HG02642 (cell line): ENCODE results near the gene DDX11.
"Not testable (repeated sequence)": the region's sequence is repeated elsewhere in the genome, so short reads cannot be mapped to it uniquely, and the experiment has no call there.

Experiments
- ATAC-seq: cut with Tn5 transposase; IDR thresholded peaks from one replicate; pipeline ENCODE4 v1.9.1; 2021; ENCODE audit warnings: mild to moderate bottlenecking; ENCODE audit not compliant: unreplicated experiment, poor library complexity

DDX11 gene

DNA sequence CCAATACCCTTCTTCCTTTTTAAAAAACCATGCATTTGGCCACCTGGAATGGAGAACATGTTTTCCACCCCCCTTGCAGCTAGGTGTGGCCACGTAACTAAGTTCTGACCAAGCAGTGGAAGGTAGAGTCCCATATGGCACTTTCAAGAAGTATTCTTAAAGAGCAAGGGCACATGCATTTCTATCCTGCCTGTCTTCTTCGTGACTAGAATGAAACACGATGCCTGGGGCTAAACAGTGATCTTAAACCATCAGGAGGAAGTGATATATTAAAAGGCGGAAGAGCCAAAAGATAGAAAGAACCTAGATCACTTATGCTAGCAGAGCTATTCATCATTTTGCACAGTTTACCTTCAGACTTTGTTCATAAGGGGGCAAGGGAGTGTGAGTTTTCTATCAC lies 16.0 kb upstream of the DDX11 start:
- no peak for ATAC-seq

DNA sequence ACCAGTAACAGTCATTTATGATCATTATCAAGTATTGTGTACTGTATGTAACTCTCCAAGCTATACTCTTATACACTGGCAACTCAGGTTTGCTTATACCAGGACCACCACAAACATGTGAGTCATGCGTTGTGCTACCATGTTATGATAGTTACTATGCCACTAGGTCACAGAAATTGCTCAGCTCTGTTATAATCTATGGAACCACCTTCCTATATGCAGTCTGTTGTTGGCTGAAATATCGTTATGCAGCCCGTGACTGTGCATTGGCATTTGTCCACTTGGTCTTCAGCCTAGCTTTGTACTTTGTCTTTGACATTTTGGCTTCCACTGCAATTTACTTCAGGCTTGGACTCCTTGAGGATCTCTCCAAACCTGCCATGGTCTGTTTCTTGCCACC lies 7.5 kb upstream of the DDX11 start:
- ATAC-seq = not testable (repeated sequence)

DNA sequence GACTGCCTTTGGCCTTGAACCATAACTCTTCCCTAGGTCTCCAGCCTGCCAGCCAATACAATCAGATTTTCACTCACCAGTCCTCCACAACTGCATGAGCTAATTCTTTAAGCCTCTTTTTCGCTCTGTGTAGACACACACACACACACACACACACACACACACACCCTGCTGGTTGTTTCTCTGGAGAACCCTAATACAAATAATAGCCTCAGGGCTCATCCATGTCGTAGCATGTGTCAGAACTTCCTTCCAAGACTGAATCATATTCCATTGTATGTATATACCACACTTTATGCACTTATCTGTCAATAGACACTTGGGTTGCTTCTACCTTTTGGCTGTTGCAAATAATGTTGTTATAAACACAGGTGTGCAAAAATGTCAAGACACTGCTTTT lies 6.0 kb upstream of the DDX11 start:
- ATAC-seq = not testable (repeated sequence)

DNA sequence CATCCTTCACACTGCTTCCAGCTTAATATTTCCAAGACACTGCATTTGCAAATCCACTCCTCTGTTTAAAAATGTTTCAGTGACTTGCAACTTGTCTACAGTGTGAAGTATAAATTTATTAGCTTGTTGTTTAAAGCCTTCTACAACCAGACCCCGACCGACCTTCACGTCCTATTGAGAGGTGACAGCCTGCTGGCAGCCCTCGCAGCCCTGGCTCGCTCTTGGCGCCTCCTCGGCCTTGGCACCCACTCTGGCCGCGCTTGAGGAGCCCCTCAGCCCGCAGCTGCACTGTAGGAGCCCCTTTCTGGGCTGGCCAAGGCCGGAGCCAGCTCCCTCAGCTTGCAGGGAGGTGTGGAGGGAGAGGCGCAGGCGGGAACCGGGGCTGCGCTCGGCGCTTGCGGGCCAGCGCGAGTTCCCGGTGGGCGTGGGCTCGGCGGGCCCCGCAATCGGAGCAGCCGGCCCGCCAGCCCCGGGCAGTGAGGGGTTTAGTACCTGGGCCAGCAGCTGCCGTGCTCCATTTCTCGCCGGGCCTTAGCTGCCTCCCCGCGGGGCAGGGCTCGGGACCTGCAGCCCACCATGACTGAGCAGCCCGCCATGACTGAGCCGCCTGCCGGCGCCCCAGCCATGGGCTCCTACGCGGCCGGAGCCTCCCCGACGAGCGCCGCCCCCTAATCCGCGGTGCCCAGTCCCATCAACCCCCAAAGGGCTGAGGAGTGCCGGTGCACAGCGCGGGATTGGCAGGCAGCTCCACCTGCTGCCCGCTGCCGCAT lies 2.5 kb upstream of the DDX11 start:
- ATAC-seq = not testable (repeated sequence)

DNA sequence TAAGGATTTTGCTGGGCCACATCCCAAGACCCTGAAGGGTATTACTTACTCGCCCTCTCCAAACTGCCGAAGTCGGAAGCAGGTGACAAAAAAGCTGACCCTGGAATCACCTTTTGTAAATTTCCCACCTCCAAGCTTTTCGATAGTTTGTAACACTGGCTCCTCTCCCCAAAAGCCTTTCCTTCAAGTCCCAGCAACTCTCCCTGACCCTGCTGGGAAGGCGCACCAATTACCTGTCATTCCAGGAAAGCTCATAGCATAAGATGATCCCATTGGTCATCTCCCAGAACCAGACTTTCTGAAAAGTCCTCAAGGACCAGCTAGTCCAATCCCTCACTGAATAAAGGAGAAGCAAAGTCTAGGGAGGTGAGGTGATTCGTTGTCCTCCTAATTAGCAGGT lies 698 bp upstream of the DDX11 start:
- ATAC-seq = not testable (repeated sequence)

DNA sequence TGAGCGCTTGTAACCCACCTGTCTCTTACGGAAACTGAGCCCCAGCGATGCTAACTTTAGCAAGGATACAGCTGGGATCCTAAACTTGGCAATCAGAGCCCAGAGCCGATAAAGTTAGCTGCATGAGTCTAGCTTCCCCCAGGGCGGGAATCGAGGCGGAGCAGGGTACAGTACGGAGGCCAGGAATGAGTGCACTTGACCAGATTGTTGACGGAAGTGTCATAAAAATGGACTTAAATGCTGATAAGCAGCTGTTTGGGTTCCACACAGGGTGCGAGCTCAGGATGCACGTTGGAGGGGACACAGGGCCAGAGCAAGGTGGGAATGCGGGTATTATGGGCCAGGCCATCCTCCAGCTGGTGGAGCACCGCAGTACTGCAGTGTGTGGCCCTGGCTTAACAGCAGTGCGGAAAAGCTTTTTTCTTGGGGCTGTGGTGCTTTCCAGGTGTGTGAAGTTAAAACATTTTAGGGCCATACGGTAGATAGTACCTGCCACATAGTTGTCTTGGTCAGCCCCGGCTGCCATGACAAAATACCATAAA lies 744 bp downstream of the DDX11 start:
- ATAC-seq = peak; percentile 41

DNA sequence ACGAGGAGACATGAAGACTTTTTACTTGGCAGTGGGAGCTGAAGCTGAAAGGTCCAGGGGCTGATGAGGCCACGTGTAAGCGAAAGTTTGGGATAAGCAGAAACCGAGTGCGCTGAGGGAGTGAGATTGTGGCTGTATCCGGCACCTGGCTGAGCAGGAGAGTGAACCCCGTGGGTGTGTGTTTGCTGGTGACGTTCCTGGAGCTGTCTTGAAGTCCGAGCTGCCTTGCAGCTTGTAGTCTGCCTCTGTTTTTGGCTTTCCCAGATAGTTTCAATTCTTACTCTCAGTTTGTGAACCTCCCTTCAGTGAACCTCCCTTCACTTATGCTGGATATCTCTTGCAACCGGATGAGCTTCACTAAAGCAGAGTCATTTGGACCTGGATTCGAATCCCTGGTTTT lies 2.5 kb downstream of the DDX11 start:
- not testable (repeated sequence) for ATAC-seq

DNA sequence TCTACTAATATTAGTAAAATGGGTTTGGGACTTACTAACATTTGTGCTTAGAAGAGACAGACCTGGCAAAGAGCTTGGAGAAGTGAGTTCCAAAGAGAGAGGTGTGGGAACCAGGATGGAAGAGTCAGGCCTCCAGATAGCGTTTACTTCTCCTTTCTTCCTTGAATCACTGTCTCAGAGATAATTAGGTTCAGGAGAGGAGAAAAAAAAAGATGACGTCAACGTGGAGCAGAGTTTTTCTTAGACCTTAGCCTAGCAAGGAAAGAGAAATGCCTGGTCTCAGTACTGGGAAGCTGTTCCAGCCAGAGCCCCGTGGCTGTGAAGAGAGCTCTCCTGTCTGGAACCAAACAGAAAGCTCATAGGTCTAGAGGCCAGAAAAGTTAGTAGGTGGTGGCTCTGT lies 3.4 kb downstream of the DDX11 start:
- ATAC-seq = not testable (repeated sequence)

DNA sequence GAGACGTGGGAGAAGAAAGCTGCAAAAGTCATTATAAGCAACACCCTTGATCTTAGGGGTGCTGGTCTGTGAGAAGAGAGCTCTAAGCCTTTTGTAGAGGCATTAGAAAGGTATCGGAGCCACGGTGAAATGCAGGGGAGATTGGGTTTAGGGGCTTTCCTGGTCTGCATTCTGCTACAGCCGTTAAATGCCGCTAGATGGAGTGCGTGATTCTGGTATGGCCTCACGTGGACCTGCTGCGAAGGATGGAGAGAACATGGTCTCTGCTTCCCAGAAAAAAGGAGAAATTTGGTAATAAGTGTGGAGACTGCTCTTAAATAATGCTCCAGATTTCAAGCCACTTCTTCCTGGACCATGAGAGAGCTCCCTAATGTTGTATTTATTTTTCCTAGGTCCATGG lies 4.3 kb downstream of the DDX11 start:
- not testable (repeated sequence) for ATAC-seq

DNA sequence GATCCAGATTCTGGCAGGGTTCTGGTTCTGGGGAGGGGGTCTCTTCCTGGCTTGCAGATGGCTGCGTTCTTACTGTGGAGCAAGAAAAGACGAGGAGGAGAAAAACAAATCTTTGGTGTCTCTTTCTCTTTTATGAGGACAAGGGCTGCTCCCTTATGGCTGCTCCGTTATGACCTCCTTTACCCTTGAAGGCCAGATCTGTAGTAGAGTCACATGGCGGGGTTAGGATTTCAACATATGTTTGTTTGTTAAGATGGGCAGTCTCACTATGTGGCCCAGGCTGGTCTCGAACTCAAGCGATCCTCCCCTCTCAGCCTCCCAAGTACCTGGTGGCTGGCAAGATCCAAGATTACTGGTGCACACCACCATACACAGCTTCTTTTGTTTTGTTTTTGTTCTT lies 5.8 kb downstream of the DDX11 start:
- ATAC-seq = not testable (repeated sequence)

DNA sequence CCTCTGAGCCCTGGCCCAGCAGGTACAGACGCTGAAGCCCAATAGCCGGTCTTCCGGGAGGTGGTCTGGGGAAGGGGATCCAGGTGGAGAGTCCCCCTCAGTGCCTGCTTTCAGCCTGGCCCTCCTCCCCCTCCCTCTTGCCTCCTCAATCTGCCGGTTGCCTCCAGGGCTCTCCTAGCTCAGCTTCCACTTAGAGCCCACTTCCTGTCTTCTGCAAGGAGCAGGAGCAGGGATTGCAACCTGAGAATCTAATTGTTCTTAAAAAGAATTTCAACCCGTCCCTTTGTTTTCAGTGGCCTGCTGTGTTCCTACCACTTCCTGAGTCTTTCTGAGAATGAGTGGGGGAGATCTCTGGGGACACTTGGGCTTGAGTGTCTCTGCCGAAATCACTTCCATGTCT lies 6.6 kb downstream of the DDX11 start:
- not testable (repeated sequence) for ATAC-seq

DNA sequence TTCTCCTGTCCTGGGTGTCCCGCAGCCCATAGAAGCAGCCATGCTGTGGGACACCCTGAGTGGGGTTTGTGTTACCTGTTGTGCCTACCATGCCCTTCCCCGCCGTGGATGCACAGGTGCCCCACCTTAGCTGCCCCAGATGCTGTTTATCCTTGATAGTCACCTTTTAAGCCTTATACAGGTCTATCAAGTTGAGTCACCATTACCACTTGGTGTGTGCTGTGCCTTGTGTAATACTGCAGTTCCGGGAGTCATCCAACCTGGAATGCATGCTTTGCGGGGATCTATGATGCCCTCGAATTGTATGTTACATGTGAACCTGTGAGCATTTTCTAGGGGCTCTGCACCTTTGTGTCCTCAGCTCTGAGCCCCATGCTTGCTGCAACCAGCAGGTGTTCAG lies 7.6 kb downstream of the DDX11 start:
- ATAC-seq = not testable (repeated sequence)

DNA sequence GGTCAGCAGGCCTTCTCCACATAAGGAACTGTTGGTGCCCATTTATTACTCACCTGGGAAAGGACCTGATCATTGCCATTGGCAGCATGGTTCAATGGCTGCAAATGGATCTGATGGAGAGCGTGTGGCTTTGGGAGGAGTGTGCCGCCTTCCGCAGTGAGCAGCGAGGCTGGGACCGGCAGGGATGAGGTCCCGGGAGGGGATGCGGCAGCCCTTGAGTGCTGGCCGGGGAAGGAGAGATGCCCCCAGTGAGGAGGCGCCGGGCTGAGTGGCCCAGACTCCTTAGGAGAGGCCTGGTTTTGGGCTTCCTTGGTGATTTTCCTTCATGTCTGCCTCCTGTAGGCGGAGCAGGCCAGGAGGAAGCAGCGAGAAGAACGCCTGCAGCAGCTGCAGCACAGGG lies 10.6 kb downstream of the DDX11 start:
- not testable (repeated sequence) for ATAC-seq

DNA sequence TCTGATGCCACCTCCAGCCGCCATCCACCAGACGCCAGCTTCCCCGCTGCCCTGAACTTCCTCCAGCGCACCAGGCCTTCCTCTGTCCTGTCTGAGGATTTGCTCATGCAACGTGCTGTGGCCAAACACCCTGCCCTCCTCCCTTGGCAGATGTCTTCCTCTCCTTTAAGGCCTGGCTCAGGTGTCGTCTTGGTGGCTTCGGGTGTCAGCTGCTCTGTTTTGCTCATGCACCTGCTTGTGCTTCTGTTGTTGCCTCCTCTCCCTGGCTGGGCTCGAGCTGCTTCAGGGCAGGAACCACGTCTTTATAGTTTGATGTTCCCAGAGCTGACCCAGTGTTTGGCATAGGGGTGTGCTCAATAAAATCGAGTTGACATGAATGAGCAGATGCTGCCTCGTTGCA lies 12.4 kb downstream of the DDX11 start:
- ATAC-seq = not testable (repeated sequence)

DNA sequence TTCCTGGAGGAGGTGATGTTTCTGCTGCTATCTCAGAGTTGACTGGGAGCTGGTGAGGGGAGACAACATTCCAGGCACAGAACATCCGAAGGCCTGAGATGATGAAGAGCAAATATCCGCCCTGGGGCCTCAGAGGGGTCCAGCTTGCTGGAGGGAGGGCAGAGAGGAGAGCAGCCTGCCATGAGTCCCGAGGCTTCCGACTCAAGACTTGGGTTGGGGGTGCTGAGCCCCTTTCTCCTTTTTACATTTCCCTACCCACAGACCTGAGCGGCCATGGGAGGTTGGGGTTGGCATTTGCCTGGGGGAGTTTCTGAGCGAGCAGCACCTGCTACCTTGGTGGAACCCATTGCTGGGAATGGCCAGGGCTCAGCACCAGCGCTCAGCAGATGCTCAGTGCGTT lies 13.8 kb downstream of the DDX11 start:
- ATAC-seq = not testable (repeated sequence)

DNA sequence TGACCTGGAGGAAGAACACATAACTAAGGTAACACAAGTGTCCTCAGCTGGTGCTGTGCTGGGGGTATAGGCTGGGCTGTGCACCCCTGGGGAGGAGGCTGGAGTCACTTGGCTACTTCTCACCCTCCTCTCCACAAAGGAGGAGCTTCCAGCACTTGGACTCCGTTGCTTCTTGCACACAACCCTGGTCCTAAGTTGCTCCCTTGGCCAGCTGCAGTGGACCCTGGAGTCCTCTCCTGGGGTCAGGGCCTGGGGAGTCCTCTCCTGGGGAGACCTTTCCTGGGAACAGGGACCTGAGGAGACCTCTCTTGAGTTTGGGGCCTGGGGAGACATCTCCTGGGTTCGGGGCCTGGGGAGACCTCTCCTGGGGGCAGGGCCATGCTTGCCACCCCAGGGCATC lies 14.3 kb downstream of the DDX11 start:
- ATAC-seq = not testable (repeated sequence)

DNA sequence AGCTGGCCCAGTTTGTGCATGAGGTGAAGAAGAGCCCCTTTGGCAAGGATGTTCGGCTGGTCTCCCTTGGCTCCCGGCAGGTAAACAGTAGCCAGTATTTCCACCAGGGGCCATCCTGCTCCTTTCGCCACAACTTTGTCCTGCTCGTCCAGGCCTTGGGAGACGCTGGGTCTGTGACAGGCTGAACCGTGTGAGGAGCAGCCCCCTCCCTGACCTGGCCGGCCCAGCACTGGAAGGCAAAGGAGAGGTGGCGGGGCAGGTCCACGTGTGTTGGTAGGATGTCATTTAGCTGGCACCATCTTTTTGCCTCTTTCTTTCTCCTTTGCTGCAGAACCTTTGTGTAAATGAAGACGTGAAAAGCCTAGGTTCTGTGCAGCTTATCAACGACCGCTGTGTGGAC lies 15.4 kb downstream of the DDX11 start:
- no peak for ATAC-seq

DNA sequence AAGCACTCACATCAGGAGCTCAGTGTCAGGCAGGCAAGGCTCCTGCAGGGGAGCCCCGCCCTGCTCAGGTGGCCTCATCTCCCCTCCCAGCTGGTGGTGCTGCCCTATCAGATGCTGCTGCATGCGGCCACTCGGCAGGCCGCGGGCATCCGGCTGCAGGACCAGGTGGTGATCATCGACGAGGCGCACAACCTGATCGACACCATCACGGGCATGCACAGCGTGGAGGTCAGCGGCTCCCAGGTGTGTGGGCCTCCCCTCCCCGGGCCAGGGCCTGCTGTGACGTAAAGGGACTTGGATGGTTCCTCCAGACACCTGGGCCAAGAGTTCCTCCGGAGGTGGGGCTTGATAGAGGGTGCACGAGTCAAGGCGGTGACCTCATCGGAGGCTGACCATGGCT lies 18.0 kb downstream of the DDX11 start:
- not testable (repeated sequence) for ATAC-seq

DNA sequence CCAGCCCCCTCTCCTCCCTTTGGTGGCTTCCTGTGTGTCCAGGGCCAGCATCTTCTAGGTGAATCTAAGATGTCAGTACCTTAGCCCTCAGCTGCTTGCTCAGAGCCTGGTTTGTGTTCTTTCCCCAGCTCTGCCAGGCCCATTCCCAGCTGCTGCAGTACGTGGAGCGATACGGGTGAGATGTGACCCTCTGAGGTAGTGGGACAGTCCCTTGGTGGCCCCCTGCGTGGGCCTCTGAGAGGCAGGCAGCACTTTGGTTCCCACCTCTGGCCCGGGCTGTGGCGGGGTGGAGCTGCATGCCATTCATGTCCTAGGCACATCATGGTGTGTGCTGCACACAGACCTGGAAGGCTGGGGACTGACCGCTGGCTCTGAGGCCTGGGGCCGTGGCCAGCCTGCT lies 19.1 kb downstream of the DDX11 start:
- ATAC-seq = not testable (repeated sequence)

DNA sequence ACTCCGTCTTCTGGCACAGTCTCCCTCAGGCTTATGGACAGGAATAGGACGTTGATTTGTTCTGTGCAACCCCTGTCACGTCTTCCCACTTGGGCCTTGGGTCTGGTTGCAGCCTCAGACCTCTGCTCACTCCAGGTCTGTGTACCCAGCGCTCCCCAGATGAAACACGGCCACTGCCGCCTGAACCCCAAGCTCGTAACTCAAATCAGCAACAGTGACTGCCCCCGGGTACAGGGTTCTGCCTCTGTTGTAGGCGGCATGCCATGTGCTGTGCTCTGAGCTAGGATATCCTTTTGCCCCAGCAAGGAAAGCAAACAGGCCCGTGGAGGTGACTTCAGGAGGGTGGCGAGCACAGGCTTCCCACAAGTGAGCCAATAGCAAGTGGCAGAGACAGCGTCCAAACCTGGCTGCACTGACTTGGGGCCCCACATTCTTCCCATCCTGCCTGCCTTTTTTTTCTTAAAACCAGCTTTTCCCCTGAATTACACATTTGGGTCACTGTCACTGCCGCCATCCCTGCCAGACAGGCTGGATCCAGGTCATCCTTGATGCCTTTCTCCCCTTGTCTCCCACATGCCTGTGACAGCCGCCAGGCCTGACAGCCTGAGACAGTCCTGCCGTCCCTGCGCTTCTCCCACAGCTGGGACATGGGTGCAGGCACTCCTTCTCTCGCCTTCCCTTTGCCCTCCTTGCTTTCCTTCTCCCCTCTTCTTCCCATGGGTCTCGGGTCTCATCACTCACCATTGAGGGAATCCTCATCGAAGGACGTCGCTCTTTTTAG lies 21.6 kb downstream of the DDX11 start:
- ATAC-seq = not testable (repeated sequence)
